Testis (tissue), 2 donors: ENCODE data around the gene TTC27.

Source experiments
- CTCF ChIP-seq, 3 experiments: fragments of 450-650 bp in 2 of 3; fragments of 200-600 bp in 1 of 3; sonication (generic) in 1 of 3; IDR thresholded peaks; one replicate each; pipeline ENCODE4 v1.5.1; 2016 to 2019; ENCODE audit warnings: antibody characterized with exemption in 3 of 3, mild to moderate bottlenecking in 2 of 3, moderate library complexity in 1 of 3
- POLR2A ChIP-seq: fragments of 450-650 bp; IDR thresholded peaks from one replicate; pipeline ENCODE4 v1.6.1; 2017; ENCODE audit warnings: antibody characterized with exemption, mild to moderate bottlenecking, moderate library complexity

- TF ChIP-seq CTCF (IDR thresholded peaks at IDR 0.05) (no peak), POLR2A (no peak)
Measured at GRCh38 chr2:32719430-32719829, 91.6 kb downstream of the TTC27 start.
